Measurements from ENCODE around the gene S100A12. TPM values are rescaled to one million over a fixed set of nuclear protein-coding genes. Genes with fewer than 3 reads are reported as not detected.
A peak's percentile ranks its signal among the peaks of the same experiment; 100 is the strongest.

The S100A12 gene
- total and polyA plus RNA-seq, 9 of the 15 experiments (the other 6 are each of a cell fraction or from before 2014, with no cell fraction given) = not detected

DNA sequence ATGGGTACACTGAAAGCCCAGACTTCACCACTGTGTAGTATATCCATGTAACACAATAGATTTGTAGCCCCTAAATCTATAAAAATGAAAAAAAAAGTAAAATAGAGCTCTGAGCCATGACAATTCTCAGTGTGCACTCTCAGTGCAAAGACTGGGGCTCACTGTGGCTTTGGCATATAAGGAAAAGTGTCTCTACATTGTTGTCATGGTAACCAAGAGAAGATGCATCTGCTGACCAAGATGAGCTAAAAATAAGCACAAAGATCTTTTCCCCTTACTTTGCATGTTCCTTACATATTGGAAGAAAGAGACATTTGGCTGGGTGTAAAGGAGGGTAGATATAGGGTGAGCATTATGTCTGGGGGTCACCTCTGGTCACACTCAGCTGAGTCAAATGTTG lies 38.8 kb downstream of the S100A12 start:
- no peaks in the 10 kb centered on the region for H3K79me2 ChIP-seq (ENCODE audit: control insufficient read depth, insufficient read depth, low read length)
- no peaks in the 10 kb centered on the region for H3K9me1 ChIP-seq (ENCODE audit: control insufficient read depth, insufficient read depth, low read length)
- CTCF ChIA-PET (ENCODE audit: low intra/inter-chr PET ratio) = no interaction called here
- H3K27me3 ChIP-seq (ENCODE audit: control insufficient read depth in 2 of 2, insufficient read depth in 2 of 2, low read length in 2 of 2) = peaks cover 2 to 22% of the 10 kb centered on the region in 2 experiments; a peak in 2 of 5 replicates
- BruUV-seq (replicated peaks) = no TSS peak
- ATAC-seq (no peak), DNase-seq (ENCODE audit: extremely low read depth in 1 of 4, low spot score in 3 of 4) (no peak), FAIRE-seq (no peak)
- H4K20me1 ChIP-seq (replicated peaks; ENCODE audit: control insufficient read depth, insufficient read depth, low read length) = no peaks in the 10 kb centered on the region
- H3K9ac ChIP-seq (ENCODE audit: insufficient read depth in 1 of 2, low read depth in 2 of 2, low read length in 2 of 2) = no peak overlapping the region
- intact Hi-C loops (cut with micrococcal nuclease) = no loop called here
- POLR2A ChIA-PET = interaction anchor here (0.6 to 1.2 kb wide), 2 partner anchors 12 to 48 kb away, joined by 3 to 4 read pairs; partner anchors contain the start of gene PGLYRP4
- H3K4me3 ChIP-seq = no peak overlapping the region
- H2AFZ ChIP-seq (ENCODE audit: low read depth, low read length) = no peak overlapping the region
- H3K27ac ChIP-seq (ENCODE audit: extremely low read depth, low read depth, low read length) = no peak overlapping the region
- in situ Hi-C loops (cut with MboI) = no loop called here
- no peaks in the 10 kb centered on the region for H3K36me3 ChIP-seq (ENCODE audit: control insufficient read depth, insufficient read depth, low read length)
- H3K9me3 ChIP-seq (replicated peaks; ENCODE audit: control insufficient read depth, insufficient read depth, low read depth, low read length) = no peaks in the 10 kb centered on the region
- H3K4me1 ChIP-seq (replicated peaks in 1 of 2; ENCODE audit: control insufficient read depth in 2 of 2, insufficient read depth in 2 of 2, low read length in 2 of 2) = peaks cover 0 to 4% of the 10 kb centered on the region in 2 experiments; a peak in 3 of 5 replicates
- no peak overlapping the region for H3K4me2 ChIP-seq (ENCODE audit: insufficient read depth, low read length)
- TF ChIP-seq RFX1 (IDR thresholded peaks at IDR 0.05) = peak; percentile 91
- TF ChIP-seq ZNF764 (CRISPR knock-in tag; IDR thresholded peaks at IDR 0.05; ENCODE audit: low read depth) = no peak

GRCh38 chr1:153333902-153334301 lies 41.5 kb downstream of the S100A12 start:
- in situ Hi-C loops (cut with MboI) = no loop called here
- intact Hi-C loops (cut with micrococcal nuclease) = no loop called here
- no peaks in the 10 kb centered on the region for H3K9me1 ChIP-seq (ENCODE audit: control insufficient read depth, insufficient read depth, low read length)

More at GRCh38 chr1:153333902-153334301, 41.5 kb downstream of the S100A12 start:
- Histone ChIP-seq H3K4me2 (ENCODE audit: insufficient read depth, low read length) (no peak overlapping the region), H3K27me3 (ENCODE audit: control insufficient read depth in 2 of 2, insufficient read depth in 2 of 2, low read length in 2 of 2) (peaks cover under 1 to 14% of the 10 kb centered on the region in 2 experiments; a peak in 3 of 5 replicates), H3K4me3 (no peak overlapping the region), H3K36me3 (ENCODE audit: control insufficient read depth, insufficient read depth, low read length) (no peaks in the 10 kb centered on the region), H3K9ac (ENCODE audit: insufficient read depth in 1 of 2, low read depth in 2 of 2, low read length in 2 of 2) (no peak overlapping the region), H3K4me1 (replicated peaks in 1 of 2; ENCODE audit: control insufficient read depth in 2 of 2, insufficient read depth in 2 of 2, low read length in 2 of 2) (no peaks in the 10 kb centered on the region; a peak in 1 of 5 replicates), H4K20me1 (replicated peaks; ENCODE audit: control insufficient read depth, insufficient read depth, low read length) (no peaks in the 10 kb centered on the region), H3K79me2 (ENCODE audit: control insufficient read depth, insufficient read depth, low read length) (no peaks in the 10 kb centered on the region), H3K27ac (ENCODE audit: extremely low read depth, low read depth, low read length) (no peak overlapping the region), H2AFZ (ENCODE audit: low read depth, low read length) (no peak overlapping the region), H3K9me3 (replicated peaks; ENCODE audit: control insufficient read depth, insufficient read depth, low read depth, low read length) (no peaks in the 10 kb centered on the region)
- POLR2A ChIA-PET = no interaction called here
- WGBS (ENCODE audit: insufficient coverage, low coverage, missing lambda C conversion rate) = 13% methylated on average over 1 of the region's 1 CpG
- ATAC-seq (no peak), DNase-seq (ENCODE audit: extremely low read depth in 1 of 4, low spot score in 3 of 4) (no peak), FAIRE-seq (no peak)
- CTCF ChIA-PET (ENCODE audit: low intra/inter-chr PET ratio) = no interaction called here
- no TSS peak for BruUV-seq (replicated peaks)
- peak; percentile 73 for TF ChIP-seq SPI1 (IDR thresholded peaks at IDR 0.05; ENCODE audit: borderline replicate concordance, low read depth, low read length)
- TF ChIP-seq BCL6 (CRISPR knock-in tag; IDR thresholded peaks at IDR 0.05) = no peak
- no peak for TF ChIP-seq ZNF644 (tag; IDR thresholded peaks at IDR 0.05; ENCODE audit: low read depth)
- TF ChIP-seq RBM22 (IDR thresholded peaks at IDR 0.05; ENCODE audit: low read depth, low read length, poor library complexity, severe bottlenecking) = no peak
